NB4 (cell line): ENCODE results near the gene KCNAB1.

ENCODE experiments used
- CTCF ChIP-seq: IDR thresholded peaks from one replicate; pipeline ENCODE4 v1.5.1; 2012; ENCODE audit warnings: low read depth, low read length
- MAX ChIP-seq: IDR thresholded peaks from 2 replicates; pipeline ENCODE4 v1.6.1; 2011; ENCODE audit warnings: low read depth, low read length

- TF ChIP-seq CTCF (no peak), MAX (no peak)
Measured at GRCh38 chr3:156246961-156247725, 126.8 kb downstream of the KCNAB1 start.
